A673 (cell line): ENCODE data around the gene RFX2.

ENCODE experiments used
- CTCF ChIP-seq: fragments of 300-800, 200-600 bp; sonication (generic); conservative IDR thresholded peaks from 2 replicates; pipeline ENCODE4 v1.5.1; 2017; ENCODE audit warnings: low read depth, mild to moderate bottlenecking, antibody characterized with exemption, low read length, moderate library complexity, mixed read lengths
- EZH2 ChIP-seq: fragments of 200-600 bp; sonication (generic); IDR thresholded peaks from 2 replicates; pipeline ENCODE4 v1.6.1; 2017; ENCODE audit warnings: borderline replicate concordance, low read depth, mild to moderate bottlenecking, mixed read lengths, antibody characterized with exemption, low read length; ENCODE audit not compliant: poor library complexity, severe bottlenecking

DNA sequence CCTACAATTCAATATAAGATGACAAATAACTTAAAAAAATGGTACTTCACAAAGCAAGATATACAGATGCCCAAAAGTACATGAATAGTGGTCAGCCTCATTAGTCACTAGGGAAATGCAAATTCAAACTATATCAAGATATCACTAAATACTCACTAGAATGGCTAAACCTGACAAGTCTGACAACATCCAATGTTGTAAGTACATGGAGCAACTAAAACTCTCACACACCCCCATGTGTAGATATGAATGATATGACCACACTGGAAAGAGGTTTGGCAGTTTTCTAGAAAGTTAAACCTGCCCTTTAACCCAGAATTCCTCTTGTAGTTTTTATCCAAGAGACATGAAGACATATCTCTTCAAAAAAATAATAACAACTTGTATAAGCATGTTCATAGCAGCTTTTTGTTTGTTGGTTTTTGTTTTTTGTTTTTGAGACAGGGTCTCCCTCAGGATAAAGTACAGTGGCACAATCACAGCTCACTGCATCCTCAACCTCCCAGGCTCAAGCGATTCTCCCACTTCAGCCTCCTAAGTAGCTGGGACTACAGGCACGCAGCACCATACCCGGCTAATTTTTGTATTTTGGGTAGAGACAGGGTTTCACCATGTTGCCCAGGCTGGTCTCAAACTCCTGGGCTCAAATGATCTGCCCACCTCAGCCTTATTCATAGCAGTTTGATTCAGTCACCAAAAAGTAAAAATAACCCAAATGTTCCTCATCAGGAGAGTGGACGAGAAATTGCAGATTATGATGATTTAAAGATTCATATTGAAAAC lies 55.1 kb downstream of the RFX2 start:
- TF ChIP-seq CTCF (no peak), EZH2 (no peak)
